ENCODE data around the gene SIRT2.
A peak's percentile ranks its signal among the peaks of the same experiment; 100 is the strongest.
"Not testable (repeated sequence)": the region's sequence is repeated elsewhere in the genome, so short reads cannot be mapped to it uniquely, and the experiment has no call there.

SIRT2 gene

GRCh38 chr19:38856813-38857212, 42.6 kb downstream of the SIRT2 start:
- H3K27ac ChIP-seq = no peak overlapping the region
- H3K36me3 ChIP-seq = no peaks in the 10 kb centered on the region
- no peak overlapping the region for H3K4me3 ChIP-seq
- TF ChIP-seq CTCF (IDR thresholded peaks at IDR 0.05) = no peak
- no peak for DNase-seq
- peaks cover 0 to 3% of the 10 kb centered on the region in 2 donors for H3K27me3 ChIP-seq
- intact Hi-C loops (cut with DNase I; ENCODE audit: low total_unique reads) = no loop called here
- peaks cover 0 to 9% (median 6%) of the 10 kb centered on the region in 4 donors for H3K4me1 ChIP-seq
- H3K9me3 ChIP-seq = no peaks in the 10 kb centered on the region

GRCh38 chr19:38855751-38856150, 43.7 kb downstream of the SIRT2 start:
- H3K27me3 ChIP-seq; H3K4me3 ChIP-seq; DNase-seq; H3K9me3 ChIP-seq; H3K27ac ChIP-seq; intact Hi-C loops (cut with DNase I; ENCODE audit: low total_unique reads); H3K36me3 ChIP-seq: not testable (repeated sequence)
- peaks cover 0 to 18% (median 9%) of the 10 kb centered on the region in 4 donors for H3K4me1 ChIP-seq

GRCh38 chr19:38854961-38855360, 44.5 kb downstream of the SIRT2 start:
- H3K27ac ChIP-seq; H3K36me3 ChIP-seq; DNase-seq; intact Hi-C loops (cut with DNase I; ENCODE audit: low total_unique reads); H3K9me3 ChIP-seq; H3K27me3 ChIP-seq; H3K4me3 ChIP-seq: not testable (repeated sequence)
- peaks cover 0 to 19% (median 10%) of the 10 kb centered on the region in 4 donors for H3K4me1 ChIP-seq

GRCh38 chr19:38853214-38853613, 46.2 kb downstream of the SIRT2 start:
- Histone ChIP-seq H3K4me1 (peaks cover 0 to 27% (median 18%) of the 10 kb centered on the region in 4 donors), H3K9me3 (no peaks in the 10 kb centered on the region), H3K36me3 (no peaks in the 10 kb centered on the region), H3K27me3 (no peaks in the 10 kb centered on the region), H3K4me3 (peak overlapping the region; percentile 58 to 77), H3K27ac (peak overlapping the region in 1 of 2 donors; percentile 97)
- no peak for DNase-seq
- TF ChIP-seq CTCF (IDR thresholded peaks at IDR 0.05) = no peak
- intact Hi-C loops (cut with DNase I; ENCODE audit: low total_unique reads) = no loop called here

GRCh38 chr19:38852231-38853044, 47.0 kb downstream of the SIRT2 start:
- Histone ChIP-seq H3K9me3 (no peaks in the 10 kb centered on the region), H3K36me3 (peaks cover 2 to 6% (median 2%) of the 10 kb centered on the region in 3 donors), H3K27me3 (no peaks in the 10 kb centered on the region), H3K4me1 (peaks cover 0 to 35% (median 25%) of the 10 kb centered on the region in 4 donors), H3K4me3 (peak overlapping the region; percentile 58 to 77), H3K27ac (peak overlapping the region; percentile 91 to 97)
- no peak for TF ChIP-seq CTCF (IDR thresholded peaks at IDR 0.05)
- DNase-seq = peak; percentile 57 to 83
- intact Hi-C loops (cut with DNase I; ENCODE audit: low total_unique reads) = no loop called here

GRCh38 chr19:38851622-38852230, 47.7 kb downstream of the SIRT2 start:
- H3K27me3 ChIP-seq = no peaks in the 10 kb centered on the region
- peak overlapping the region; percentile 91 to 97 for H3K27ac ChIP-seq
- peaks cover 9 to 13% (median 9%) of the 10 kb centered on the region in 3 donors for H3K36me3 ChIP-seq
- DNase-seq = peak; percentile 93 to 96
- intact Hi-C loops (cut with DNase I; ENCODE audit: low total_unique reads) = loop anchor here (2.0 kb wide), 1 partner anchor 203 kb away; no protein-coding TSS in a partner anchor
- H3K4me1 ChIP-seq = peaks cover 0 to 42% (median 32%) of the 10 kb centered on the region in 4 donors
- H3K9me3 ChIP-seq = no peaks in the 10 kb centered on the region
- TF ChIP-seq CTCF (IDR thresholded peaks at IDR 0.05) = no peak
- peak overlapping the region; percentile 58 to 77 for H3K4me3 ChIP-seq

All from tibial artery (tissue), 4 donors.